HUES6 (cell line): ENCODE data around the gene FLNC.

Source experiments
- H3K27ac ChIP-seq: 2 replicates; pipeline ENCODE4 v1.7.0; 2013; ENCODE audit warnings: low read depth, mild to moderate bottlenecking, low read length, inconsistent platforms
- H3K27me3 ChIP-seq: 2 replicates; pipeline ENCODE4 v1.6.1; 2013; ENCODE audit warnings: low read length; ENCODE audit not compliant: control insufficient read depth, insufficient read depth
- H3K36me3 ChIP-seq: 2 replicates; pipeline ENCODE4 v1.6.1; 2013; ENCODE audit warnings: low read length; ENCODE audit not compliant: control insufficient read depth, insufficient read depth
- H3K4me1 ChIP-seq: 2 replicates; pipeline ENCODE4 v1.6.1; 2013; ENCODE audit warnings: low read length; ENCODE audit not compliant: control insufficient read depth, insufficient read depth
- H3K4me3 ChIP-seq: 2 replicates; pipeline ENCODE4 v1.5.1; 2013; ENCODE audit warnings: low read depth, low read length
- H3K9ac ChIP-seq: one replicate; pipeline ENCODE4 v1.6.1; 2013; ENCODE audit warnings: mild to moderate bottlenecking, low read length
- H3K9me3 ChIP-seq: 2 replicates; pipeline ENCODE4 v1.6.1; 2013; ENCODE audit warnings: low read depth, low read length; ENCODE audit not compliant: control insufficient read depth, insufficient read depth

Gene FLNC

GRCh38 chr7:128859232-128860157, 29.3 kb downstream of the FLNC start:
- no peak overlapping the region for H3K4me3 ChIP-seq
- H3K4me1 ChIP-seq = peaks cover 8% of the 10 kb centered on the region
- peaks cover 29% of the 10 kb centered on the region for H3K36me3 ChIP-seq
- no peaks in the 10 kb centered on the region for H3K27me3 ChIP-seq
- no peaks in the 10 kb centered on the region for H3K9me3 ChIP-seq
- no peak overlapping the region for H3K27ac ChIP-seq
- H3K9ac ChIP-seq = no peak overlapping the region

- Histone ChIP-seq H3K27ac (no peak overlapping the region), H3K9me3 (no peaks in the 10 kb centered on the region), H3K36me3 (peaks cover 26% of the 10 kb centered on the region), H3K4me1 (peaks cover 8% of the 10 kb centered on the region), H3K27me3 (no peaks in the 10 kb centered on the region), H3K4me3 (no peak overlapping the region), H3K9ac (no peak overlapping the region)
Observed at GRCh38 chr7:128860158-128861073, 30.2 kb downstream of the FLNC start.

- no peaks in the 10 kb centered on the region for H3K9me3 ChIP-seq
- peak overlapping the region; percentile 83 for H3K4me3 ChIP-seq
- H3K27me3 ChIP-seq = 0 out of 2 replicates have a peak, but pooled peaks cover 2% of the 10 kb centered on the region
- H3K36me3 ChIP-seq = peaks cover 16% of the 10 kb centered on the region
- H3K4me1 ChIP-seq = peaks cover 8% of the 10 kb centered on the region
- no peak overlapping the region for H3K27ac ChIP-seq
- peak overlapping the region; percentile 5 for H3K9ac ChIP-seq
Observed at GRCh38 chr7:128861957-128862570, 31.9 kb downstream of the FLNC start.

- H3K9me3 ChIP-seq = no peaks in the 10 kb centered on the region
- peaks cover 13% of the 10 kb centered on the region for H3K36me3 ChIP-seq
- H3K27me3 ChIP-seq = peaks cover 6% of the 10 kb centered on the region
- peaks cover 10% of the 10 kb centered on the region for H3K4me1 ChIP-seq
- peak within 1 kb of the TSS; percentile 82 for H3K9ac ChIP-seq
- no peak within 1 kb of the TSS for H3K27ac ChIP-seq
- peak within 1 kb of the TSS; percentile 83 for H3K4me3 ChIP-seq
Observed at GRCh38 chr7:128862571-128863432, 32.6 kb downstream of the FLNC start, which contains the start of gene ATP6V1F. Gene ATP6V1F (plus strand): TSS chr7:128862856. CDS start chr7:128862905, 49 bp downstream.

- H3K4me3 ChIP-seq = peak overlapping the region; percentile 83
- no peaks in the 10 kb centered on the region for H3K9me3 ChIP-seq
- peak overlapping the region; percentile 82 for H3K9ac ChIP-seq
- H3K27me3 ChIP-seq = peaks cover 13% of the 10 kb centered on the region
- peaks cover 17% of the 10 kb centered on the region for H3K4me1 ChIP-seq
- peaks cover 13% of the 10 kb centered on the region for H3K36me3 ChIP-seq
- no peak overlapping the region for H3K27ac ChIP-seq
Observed at GRCh38 chr7:128863433-128863989, 33.3 kb downstream of the FLNC start.

- no peaks in the 10 kb centered on the region for H3K9me3 ChIP-seq
Observed at GRCh38 chr7:128865303-128865702, 35.1 kb downstream of the FLNC start.

GRCh38 chr7:128865996-128866877, 36.0 kb downstream of the FLNC start:
- Histone ChIP-seq H3K27ac (no peak overlapping the region), H3K27me3 (peaks cover 41% of the 10 kb centered on the region), H3K9me3 (no peaks in the 10 kb centered on the region), H3K4me1 (peaks cover 27% of the 10 kb centered on the region), H3K9ac (no peak overlapping the region), H3K36me3 (peaks cover 13% of the 10 kb centered on the region), H3K4me3 (no peak overlapping the region)

More at GRCh38 chr7:128865303-128865702, 35.1 kb downstream of the FLNC start:
- Histone ChIP-seq H3K4me1 (peaks cover 25% of the 10 kb centered on the region), H3K9ac (no peak overlapping the region), H3K4me3 (no peak overlapping the region), H3K27ac (no peak overlapping the region), H3K27me3 (peaks cover 31% of the 10 kb centered on the region), H3K36me3 (peaks cover 13% of the 10 kb centered on the region)

- no peak overlapping the region for H3K9ac ChIP-seq
- H3K4me1 ChIP-seq = peaks cover 24% of the 10 kb centered on the region
- peaks cover 45% of the 10 kb centered on the region for H3K27me3 ChIP-seq
- no peaks in the 10 kb centered on the region for H3K9me3 ChIP-seq
- H3K4me3 ChIP-seq = no peak overlapping the region
- peaks cover 13% of the 10 kb centered on the region for H3K36me3 ChIP-seq
- no peak overlapping the region for H3K27ac ChIP-seq
Observed at GRCh38 chr7:128867241-128867640, 37.0 kb downstream of the FLNC start.

GRCh38 chr7:128867842-128868623, 37.8 kb downstream of the FLNC start:
- Histone ChIP-seq H3K27ac (no peak overlapping the region), H3K9ac (no peak overlapping the region), H3K36me3 (peaks cover 13% of the 10 kb centered on the region), H3K9me3 (no peaks in the 10 kb centered on the region), H3K4me1 (peaks cover 23% of the 10 kb centered on the region), H3K27me3 (peaks cover 45% of the 10 kb centered on the region), H3K4me3 (peak overlapping the region; percentile 82)
